DND-41 (cell line): Measurements from ENCODE around the gene TMEFF1.

Experiments used
- CTCF ChIP-seq: IDR thresholded peaks from 2 replicates; pipeline ENCODE4 v1.5.1; 2012; ENCODE audit warnings: borderline replicate concordance, low read length, moderate library complexity, mild to moderate bottlenecking; ENCODE audit not compliant: poor library complexity, severe bottlenecking; ENCODE audit errors: extremely low read depth
- EZH2 ChIP-seq: IDR thresholded peaks from 3 replicates; pipeline ENCODE4 v1.6.1; 2012; ENCODE audit warnings: borderline replicate concordance, low read depth, mild to moderate bottlenecking, moderate library complexity, low read length, inconsistent platforms; ENCODE audit not compliant: severe bottlenecking

- TF ChIP-seq CTCF: no peak
- TF ChIP-seq EZH2: no peak
Measured at GRCh38 chr9:100525563-100525962, 52.6 kb downstream of the TMEFF1 start.
